K562 (cell line): ENCODE results near the gene VWA3B. TPM values are rescaled to one million over a fixed set of nuclear protein-coding genes. Genes with fewer than 3 reads are reported as not detected.

ENCODE experiments used
- ATAC-seq: fragments of 200-7000 bp; cut with Tn5 transposase; 3 replicates; pipeline ENCODE4 v1.9.1; 2020; ENCODE audit warnings: moderate library complexity
- BruUV-seq: library from RNA; stranded (reverse); fragments of 400-500 nt; replicated peaks from 2 replicates; lab custom pipeline; 2021; lab: Mats Ljungman, UMichigan
- CTCF ChIA-PET: fragments of 300-600 bp; formaldehyde crosslinking; extraction: SDS; loops from one replicate; lab custom pipeline; 2021; ENCODE audit warnings: low intra/inter-chr PET ratio; lab: Yijun Ruan, JAX
- POLR2A ChIA-PET: fragments of 300-600, 350-650 bp; sonication (Branson Sonifier 250); formaldehyde crosslinking; extraction: SDS; loops from one replicate; lab custom pipeline; 2021; ENCODE audit warnings: antibody characterized with exemption, inconsistent platforms; lab: Yijun Ruan, JAX
- DNase-seq, 4 experiments: peaks; one replicate each; pipeline versions ENCODE4 v3.0.0 to v3.0.0-alpha.2; 2011 to 2018; ENCODE audit warnings: low spot score in 3 of 4, mixed read lengths in 3 of 4; ENCODE audit errors: extremely low read depth in 1 of 4
- FAIRE-seq: peaks from 2 replicates; lab custom pipeline; 2011; peaks lifted over from hg19 to GRCh38; lab: Jason Lieb, UNC
- H2AFZ ChIP-seq: 2 replicates; pipeline ENCODE4 v1.6.0; 2011; ENCODE audit warnings: low read depth, low read length, control low read depth, inconsistent platforms
- H3K27ac ChIP-seq: fragments of 200-600 bp; 3 replicates; pipeline ENCODE4 v1.8.0; 2011; ENCODE audit warnings: low read depth, mild to moderate bottlenecking, control low read depth, inconsistent platforms, low read length, moderate library complexity, mixed read lengths; ENCODE audit errors: extremely low read depth
- H3K27me3 ChIP-seq, 2 experiments: fragments of 300-600 bp in 1 of 2; 2 replicates in 1 of 2; 3 replicates in 1 of 2; pipeline versions ENCODE4 v1.6.0 to v1.8.0; 2011; ENCODE audit warnings: inconsistent platforms in 2 of 2, low read length in 2 of 2, mild to moderate bottlenecking in 1 of 2, mixed read lengths in 1 of 2, moderate library complexity in 1 of 2; ENCODE audit not compliant: control insufficient read depth in 2 of 2, insufficient read depth in 2 of 2
- H3K36me3 ChIP-seq: fragments of 300-600 bp; 3 replicates; pipeline ENCODE4 v1.8.0; 2011; ENCODE audit warnings: mild to moderate bottlenecking, low read length, inconsistent platforms; ENCODE audit not compliant: control insufficient read depth, insufficient read depth
- H3K4me1 ChIP-seq, 2 experiments: fragments of 200-600 bp in 1 of 2; replicated peaks in 1 of 2; 2 replicates in 1 of 2; 3 replicates in 1 of 2; pipeline versions ENCODE4 v1.5.1 to v1.8.0; 2011; ENCODE audit warnings: inconsistent platforms in 2 of 2, low read length in 2 of 2, mild to moderate bottlenecking in 1 of 2, mixed read lengths in 1 of 2, moderate library complexity in 1 of 2; ENCODE audit not compliant: control insufficient read depth in 2 of 2, insufficient read depth in 2 of 2
- H3K4me2 ChIP-seq: 2 replicates; pipeline ENCODE4 v1.6.1; 2011; ENCODE audit warnings: low read length, control low read depth, inconsistent platforms, mixed read lengths; ENCODE audit not compliant: insufficient read depth
- H3K4me3 ChIP-seq: fragments of 200-600 bp; sonication (generic), shearing (Covaris generic); 2 replicates; pipeline ENCODE4 v1.5.1; 2016; ENCODE audit warnings: control low read depth, inconsistent platforms
- H3K79me2 ChIP-seq: fragments of 200-600 bp; 3 replicates; pipeline ENCODE4 v1.8.0; 2011; ENCODE audit warnings: low read length, inconsistent platforms; ENCODE audit not compliant: control insufficient read depth, insufficient read depth
- H3K9ac ChIP-seq, 2 experiments: 2 replicates each; pipeline versions ENCODE4 v1.6.0 to v1.6.1; 2011; ENCODE audit warnings: low read depth in 2 of 2, low read length in 2 of 2, control low read depth in 1 of 2, inconsistent platforms in 1 of 2, mild to moderate bottlenecking in 1 of 2, mixed read lengths in 1 of 2; ENCODE audit not compliant: insufficient read depth in 1 of 2
- H3K9me1 ChIP-seq: one replicate; pipeline ENCODE4 v1.6.0; 2011; ENCODE audit warnings: inconsistent platforms, mild to moderate bottlenecking, low read length, moderate library complexity; ENCODE audit not compliant: control insufficient read depth, insufficient read depth
- H3K9me3 ChIP-seq: replicated peaks from 2 replicates; pipeline ENCODE4 v1.5.1; 2011; ENCODE audit warnings: low read depth, low read length, inconsistent platforms; ENCODE audit not compliant: control insufficient read depth, insufficient read depth
- H4K20me1 ChIP-seq: replicated peaks from 2 replicates; pipeline ENCODE4 v1.6.1; 2011; ENCODE audit warnings: low read length, inconsistent platforms, mixed read lengths; ENCODE audit not compliant: control insufficient read depth, insufficient read depth
- ADNP ChIP-seq: fragments of 200-800 bp; sonication (Bioruptor generic); IDR thresholded peaks from 2 replicates; pipeline ENCODE4 v1.6.1; 2016; ENCODE audit warnings: missing genetic modification characterization, missing compliant biosample characterization
- ETV6 ChIP-seq, 3 experiments: fragments of 150-350 bp in 1 of 3; sonication (generic) in 1 of 3; formaldehyde crosslinking in 1 of 3; IDR thresholded peaks; 2 replicates each; pipeline versions ENCODE4 v1.6.1 to v1.8.0; 2014 to 2022; ENCODE audit warnings: borderline replicate concordance in 2 of 3, low read depth in 2 of 3, antibody characterized with exemption in 1 of 3, low read length in 1 of 3, mild to moderate bottlenecking in 1 of 3, missing genetic modification reagents in 1 of 3
- SNIP1 ChIP-seq: fragments of 450-650 bp; IDR thresholded peaks from 2 replicates; pipeline ENCODE4 v1.7.1; 2017; ENCODE audit warnings: low read depth, mild to moderate bottlenecking
- STAT5A ChIP-seq: IDR thresholded peaks from 2 replicates; pipeline ENCODE4 v1.6.1; 2012; ENCODE audit warnings: low read length, inconsistent platforms, borderline replicate concordance
- ZNF668 ChIP-seq: fragments of 250-450 bp; sonication (Bioruptor Pico); IDR thresholded peaks from 2 replicates; pipeline ENCODE4 v1.8.0; 2022; ENCODE audit warnings: mild to moderate bottlenecking, inconsistent platforms
- WGBS: fragments of 100-300 bp; shearing (Covaris generic); methylation state at CpG from one replicate; pipeline ENCODE4 v1.1.6; 2016; ENCODE audit warnings: low coverage, mixed read lengths; ENCODE audit not compliant: insufficient coverage; ENCODE audit errors: missing lambda C conversion rate; 5-methylcytosine and 5-hydroxymethylcytosine counted together
- in situ Hi-C: fragments of 300-500 bp; cut with MboI; formaldehyde crosslinking; loops from 4 replicates; pipeline ENCODE4 v1.15.0; 2018; ENCODE audit warnings: inconsistent platforms, mixed read lengths
- intact Hi-C: fragments of 100-400 bp; cut with micrococcal nuclease; formaldehyde crosslinking; loops from 2 replicates; pipeline ENCODE4 v1.14.2; 2022
- polyA plus RNA-seq, 8 experiments: library from polyadenylated mRNA; depleted of rRNA in 4 of 8; stranded (reverse) in 5 of 8; unstranded in 3 of 8; fragments of >200 nt; fragmentation: Nextera tagmentation in 2 of 8; fragmentation: Illumina TruSeq in 1 of 8; extraction: Ambion mirVana in 2 of 8; extraction: Trizol in 1 of 8; gene quantifications; 2 replicates each; pipeline versions ENCODE4 v1.2.1 to v1.2.3, GENCODE V29; 2011 to 2014; ENCODE audit warnings: inconsistent platforms in 1 of 8, missing spikeins in 1 of 8
- total RNA-seq, 7 experiments: library from RNA; depleted of rRNA in 6 of 7; stranded (reverse); fragments of >200 nt in 6 of 7; fragmentation: Illumina TruSeq in 2 of 7; extraction: Trizol in 2 of 7; gene quantifications; 2 replicates each; pipeline versions ENCODE4 v1.2.1 to v1.2.3, GENCODE V29; 2011 to 2021; ENCODE audit warnings: low replicate concordance in 1 of 7
- TF ChIP-seq, protein P1 (sequence below): sonication (generic); formaldehyde crosslinking; IDR thresholded peaks from 2 replicates; pipeline ENCODE4 v1.4.0; 2020; ENCODE audit warnings: mild to moderate bottlenecking, missing genetic modification reagents
- TF ChIP-seq, protein P2 (sequence below): fragments of 250-450 bp; sonication (Bioruptor Pico); IDR thresholded peaks from 2 replicates; pipeline ENCODE4 v1.8.0; 2021; ENCODE audit warnings: borderline replicate concordance, mild to moderate bottlenecking, moderate library complexity; ENCODE audit not compliant: poor library complexity, severe bottlenecking

Gene VWA3B
- total and polyA plus RNA-seq, 9 of the 15 experiments (the other 6 are each of a cell fraction or from before 2014, with no cell fraction given), result not detected

DNA sequence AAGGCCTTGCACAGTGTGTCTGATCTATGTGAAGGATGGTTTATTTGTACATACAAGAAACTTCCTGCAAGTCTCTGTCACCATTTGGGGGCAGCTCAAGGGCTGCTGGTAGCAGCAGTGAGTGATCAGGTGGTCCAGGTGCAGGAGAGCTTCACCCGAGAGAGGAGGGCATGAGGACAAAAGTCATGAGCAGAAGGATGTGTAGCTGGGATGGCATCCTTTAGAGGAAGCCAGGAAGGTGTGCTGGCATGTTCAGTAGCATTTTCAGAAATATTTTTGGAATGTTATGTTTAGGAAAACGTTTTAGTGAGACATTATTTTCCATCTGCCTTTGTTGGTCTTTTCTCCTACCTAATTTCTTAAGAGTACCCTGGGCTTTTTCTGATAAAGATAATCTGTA is 31.9 kb downstream of the VWA3B start:
- no peak overlapping the region for H3K9ac ChIP-seq
- ChIA-PET CTCF (no interaction called here), POLR2A (interaction anchor here (0.5 kb wide), 1 partner anchor 1201 kb away, joined by 3 read pairs; no protein-coding TSS in a partner anchor)
- DNase-seq (no peak), ATAC-seq (no peak), FAIRE-seq (no peak)
- no TSS peak for BruUV-seq
- no peaks in the 10 kb centered on the region for H3K9me3 ChIP-seq
- intact Hi-C loops, result no loop called here
- H3K4me2 ChIP-seq, result no peak overlapping the region
- no peak overlapping the region for H3K4me3 ChIP-seq
- no peaks in the 10 kb centered on the region for H3K36me3 ChIP-seq
- H3K9me1 ChIP-seq, result no peaks in the 10 kb centered on the region
- WGBS, result 0% methylated on average over 2 of the region's 2 CpGs
- H3K4me1 ChIP-seq, result no peaks in the 10 kb centered on the region
- peaks cover 17 to 44% of the 10 kb centered on the region in 2 experiments; a peak in 4 of 5 replicates for H3K27me3 ChIP-seq
- no peaks in the 10 kb centered on the region for H4K20me1 ChIP-seq
- TF ChIP-seq, protein P1, sequence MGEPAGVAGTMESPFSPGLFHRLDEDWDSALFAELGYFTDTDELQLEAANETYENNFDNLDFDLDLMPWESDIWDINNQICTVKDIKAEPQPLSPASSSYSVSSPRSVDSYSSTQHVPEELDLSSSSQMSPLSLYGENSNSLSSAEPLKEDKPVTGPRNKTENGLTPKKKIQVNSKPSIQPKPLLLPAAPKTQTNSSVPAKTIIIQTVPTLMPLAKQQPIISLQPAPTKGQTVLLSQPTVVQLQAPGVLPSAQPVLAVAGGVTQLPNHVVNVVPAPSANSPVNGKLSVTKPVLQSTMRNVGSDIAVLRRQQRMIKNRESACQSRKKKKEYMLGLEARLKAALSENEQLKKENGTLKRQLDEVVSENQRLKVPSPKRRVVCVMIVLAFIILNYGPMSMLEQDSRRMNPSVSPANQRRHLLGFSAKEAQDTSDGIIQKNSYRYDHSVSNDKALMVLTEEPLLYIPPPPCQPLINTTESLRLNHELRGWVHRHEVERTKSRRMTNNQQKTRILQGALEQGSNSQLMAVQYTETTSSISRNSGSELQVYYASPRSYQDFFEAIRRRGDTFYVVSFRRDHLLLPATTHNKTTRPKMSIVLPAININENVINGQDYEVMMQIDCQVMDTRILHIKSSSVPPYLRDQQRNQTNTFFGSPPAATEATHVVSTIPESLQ (CRISPR knock-in tag), result no peak
- TF ChIP-seq STAT5A, result no peak
- TF ChIP-seq, protein P2, sequence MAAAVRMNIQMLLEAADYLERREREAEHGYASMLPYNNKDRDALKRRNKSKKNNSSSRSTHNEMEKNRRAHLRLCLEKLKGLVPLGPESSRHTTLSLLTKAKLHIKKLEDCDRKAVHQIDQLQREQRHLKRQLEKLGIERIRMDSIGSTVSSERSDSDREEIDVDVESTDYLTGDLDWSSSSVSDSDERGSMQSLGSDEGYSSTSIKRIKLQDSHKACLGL (CRISPR knock-in tag), result no peak
- TF ChIP-seq ZNF668 (CRISPR knock-in tag), result no peak
- TF ChIP-seq SNIP1, result no peak
- TF ChIP-seq ADNP (tag), result no peak
- TF ChIP-seq ETV6 (IDR thresholded peaks at IDR 0.05; ENCODE audit: borderline replicate concordance in 1 of 2, low read depth in 2 of 2, low read length in 1 of 2), result no peak
- TF ChIP-seq ETV6 (CRISPR knock-in tag; IDR thresholded peaks at IDR 0.05; ENCODE audit: borderline replicate concordance), result no peak
- in situ Hi-C loops, result no loop called here
- H2AFZ ChIP-seq, result no peak overlapping the region
- H3K79me2 ChIP-seq, result no peaks in the 10 kb centered on the region
- H3K27ac ChIP-seq, result no peak overlapping the region
